Left lung (tissue), 10 donors: Measurements from ENCODE around the gene COBL. TPM values are rescaled to one million over a fixed set of nuclear protein-coding genes. Genes with fewer than 3 reads are reported as not detected.

Source experiments
- ATAC-seq: fragments of 200-7000 bp; cut with Tn5 transposase; one replicate; pipeline ENCODE4 v1.9.1; 2020; ENCODE audit warnings: moderate library complexity
- DNase-seq, 4 donors: peaks; one replicate each; pipeline ENCODE4 v3.0.0-alpha.2; 2013 to 2020
- H3K27ac ChIP-seq, 2 donors: fragments of 200-600 bp; sonication (generic) in 1 of 2; one replicate each; pipeline versions ENCODE4 v1.5.0 to v1.8.0; 2020 to 2021
- H3K27me3 ChIP-seq, 2 donors: fragments of 200-600 bp; sonication (generic) in 1 of 2; one replicate each; pipeline versions ENCODE4 v1.5.0 to v1.8.0; 2020 to 2021
- H3K36me3 ChIP-seq, 2 donors: fragments of 200-600 bp; sonication (generic) in 1 of 2; one replicate each; pipeline versions ENCODE4 v1.5.0 to v1.8.0; 2020 to 2021
- H3K4me1 ChIP-seq, 2 donors: fragments of 200-600 bp; one replicate each; pipeline ENCODE4 v1.8.0; 2021
- H3K4me3 ChIP-seq, 2 donors: fragments of 200-600 bp; sonication (generic) in 1 of 2; one replicate each; pipeline versions ENCODE4 v1.5.0 to v1.8.0; 2020 to 2021; ENCODE audit warnings: mild to moderate bottlenecking in 1 of 2
- H3K9me3 ChIP-seq, 2 donors: fragments of 200-600 bp; sonication (generic) in 1 of 2; one replicate each; pipeline versions ENCODE4 v1.5.0 to v1.8.0; 2020 to 2021
- CTCF ChIP-seq, 2 donors: fragments of 200-600 bp; sonication (generic) in 1 of 2; IDR thresholded peaks; one replicate each; pipeline versions ENCODE4 v1.5.0 to v1.8.0; 2021; ENCODE audit warnings: antibody characterized with exemption in 2 of 2
- intact Hi-C, 2 donors: fragments of 100-400 bp; cut with DNase I; formaldehyde crosslinking; loops; one replicate each; pipeline versions ENCODE4 v1.11.2 to v1.14.2; 2022
- polyA plus RNA-seq, 6 donors: library from polyadenylated mRNA; unstranded; fragments of 120-200 nt; gene quantifications; one replicate each; pipeline ENCODE4 v1.2.1, GENCODE V29; 2013; ENCODE audit not compliant: insufficient read length in 6 of 6
- total RNA-seq, 2 donors: library from RNA; stranded (reverse); fragmentation: NEBNext Ultra II Directional; extraction: Animal tissue kit (Norgen Biotek cat#: 25700); gene quantifications; one replicate each; pipeline ENCODE4 v1.2.1, GENCODE V29; 2021
- donor health status: DM: no; HTN: yes; CAD: no.
- donor health status: DM: no; HTN: no; CAD: no.

Gene COBL
- total and polyA plus RNA-seq, 8 donors: 3.6 to 36.1 (median 6.4) TPM

DNA sequence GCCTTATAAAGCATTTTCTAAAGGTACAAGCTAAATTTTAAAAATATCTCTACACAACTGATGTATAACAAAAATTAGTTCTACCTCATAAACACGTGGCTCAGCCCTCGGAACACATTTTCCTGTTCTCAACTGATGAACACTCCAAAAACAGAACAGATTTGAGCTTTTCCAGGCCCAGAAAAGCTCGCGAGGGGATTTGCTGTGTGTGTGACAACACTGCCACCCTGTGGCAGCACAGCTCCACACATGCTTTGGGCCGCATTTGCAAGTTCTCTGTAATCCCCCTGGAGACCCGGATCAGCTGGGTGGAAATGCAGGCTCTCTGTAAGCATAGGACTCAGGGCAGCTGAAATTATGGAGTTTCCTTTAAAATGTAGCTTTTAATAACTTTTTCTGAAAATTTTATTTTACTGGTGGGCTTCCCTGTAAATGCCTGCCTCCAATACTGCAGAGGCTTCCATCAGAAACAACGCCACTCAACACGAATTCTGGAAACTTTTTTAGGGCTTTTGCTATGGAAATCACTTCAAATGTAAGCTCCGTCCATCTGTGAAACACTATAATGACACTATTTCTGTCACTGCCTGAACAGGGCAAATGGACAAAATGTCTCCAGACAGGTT, 155.5 kb downstream of the COBL start:
- no peaks in the 10 kb centered on the region for H3K27me3 ChIP-seq
- H3K4me3 ChIP-seq: no peak overlapping the region
- intact Hi-C loops: loop anchor here in 1 of 2 donors (5.0 to 10.0 kb wide), 2 partner anchors 206 to 1066 kb away; partner anchors contain the start of gene ZPBP
- no peak overlapping the region for H3K27ac ChIP-seq
- TF ChIP-seq CTCF (IDR thresholded peaks at IDR 0.05): peak; percentile 94
- DNase-seq (peak in 2 of 4 donors; percentile 62 to 86), ATAC-seq (peak; percentile 91)
- H3K9me3 ChIP-seq: no peaks in the 10 kb centered on the region
- H3K36me3 ChIP-seq: no peaks in the 10 kb centered on the region
- H3K4me1 ChIP-seq: peaks cover 0 to 4% of the 10 kb centered on the region in 2 donors

GRCh38 chr7:51160411-51160810, 156.2 kb downstream of the COBL start:
- DNase-seq: no peak
- Histone ChIP-seq H3K27me3 (no peaks in the 10 kb centered on the region), H3K36me3 (no peaks in the 10 kb centered on the region), H3K4me3 (no peak overlapping the region), H3K4me1 (peaks cover 0 to 4% of the 10 kb centered on the region in 2 donors), H3K9me3 (no peaks in the 10 kb centered on the region), H3K27ac (no peak overlapping the region)
- no peak for ATAC-seq
- TF ChIP-seq CTCF (IDR thresholded peaks at IDR 0.05): no peak
- intact Hi-C loops: loop anchor here in 1 of 2 donors (5.0 to 10.0 kb wide), 2 partner anchors 207 to 1066 kb away; partner anchors contain the start of gene ZPBP

DNA sequence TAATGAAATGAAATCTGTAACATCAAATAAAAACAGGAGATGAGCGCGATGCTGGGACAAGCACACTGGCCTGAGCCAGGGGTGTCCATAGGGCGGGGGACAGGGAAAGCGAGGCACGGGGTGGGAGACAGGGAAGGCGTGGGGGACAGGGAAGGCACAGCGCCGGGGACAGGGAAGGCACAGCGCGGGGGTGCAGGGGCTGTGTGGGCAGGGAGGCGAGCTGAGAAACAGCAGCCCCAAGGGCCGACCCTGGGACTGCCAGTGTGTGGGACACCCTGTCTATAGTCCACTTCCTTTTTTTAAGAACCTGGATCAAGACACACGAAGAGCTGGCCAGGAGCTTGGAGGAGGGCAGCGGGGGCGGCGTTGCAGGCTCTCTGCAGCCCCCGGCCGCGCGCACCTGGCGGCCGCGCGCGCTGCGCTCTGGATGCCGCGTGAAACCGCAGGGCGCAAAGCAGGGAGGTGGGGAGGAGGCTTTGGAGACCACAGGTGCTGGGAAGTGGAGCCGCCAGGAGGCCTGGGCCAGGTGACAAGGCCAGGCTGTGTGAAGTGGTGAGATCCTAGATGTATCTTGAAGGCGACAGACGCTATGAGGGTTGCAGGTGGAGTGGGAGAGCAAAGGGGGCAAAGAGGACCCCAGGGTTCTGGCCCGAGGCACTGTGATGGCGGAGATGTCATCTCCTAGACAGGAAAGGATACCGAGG, 157.7 kb downstream of the COBL start:
- no peaks in the 10 kb centered on the region for H3K9me3 ChIP-seq
- peak in 1 of 4 donors; percentile 80 for DNase-seq
- ATAC-seq: no peak

DNA sequence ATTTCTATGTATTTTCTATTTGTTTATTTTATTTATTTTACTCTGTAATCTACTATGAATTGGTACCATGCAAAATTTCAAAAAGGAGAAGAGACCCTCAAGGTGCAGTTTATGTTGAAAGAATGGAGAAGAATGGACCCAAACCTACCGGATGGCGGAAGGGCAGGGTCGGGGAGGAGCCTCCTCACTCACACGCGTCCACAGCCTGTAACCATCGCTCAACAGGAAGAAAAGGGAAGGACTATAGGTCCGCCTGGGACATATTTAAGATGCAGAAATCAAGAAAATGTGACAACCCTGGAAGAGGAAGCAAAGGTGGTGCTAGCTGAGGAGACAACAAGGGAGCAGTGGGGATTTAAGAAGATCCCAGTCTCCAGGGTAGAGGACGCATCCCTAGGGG, 158.4 kb downstream of the COBL start:
- H3K27ac ChIP-seq: no peak overlapping the region
- H3K4me3 ChIP-seq: no peak overlapping the region
- no peaks in the 10 kb centered on the region for H3K36me3 ChIP-seq
- H3K9me3 ChIP-seq: no peaks in the 10 kb centered on the region
- H3K27me3 ChIP-seq: no peaks in the 10 kb centered on the region
- no peak for ATAC-seq
- no peak for TF ChIP-seq CTCF (IDR thresholded peaks at IDR 0.05)
- peaks cover 0 to 4% of the 10 kb centered on the region in 2 donors for H3K4me1 ChIP-seq
- intact Hi-C loops: no loop called here
- DNase-seq: no peak

More for the DNA sequence above, 157.7 kb downstream of the COBL start:
- Histone ChIP-seq H3K27me3 (no peaks in the 10 kb centered on the region), H3K4me1 (peaks cover 0 to 4% of the 10 kb centered on the region in 2 donors), H3K27ac (no peak overlapping the region), H3K36me3 (no peaks in the 10 kb centered on the region), H3K4me3 (no peak overlapping the region)
- intact Hi-C loops: no loop called here
- no peak for TF ChIP-seq CTCF (IDR thresholded peaks at IDR 0.05)

- H3K4me1 ChIP-seq: no peaks in the 10 kb centered on the region
- no peak overlapping the region for H3K27ac ChIP-seq
- intact Hi-C loops: no loop called here
- TF ChIP-seq CTCF (IDR thresholded peaks at IDR 0.05): no peak
- no peaks in the 10 kb centered on the region for H3K9me3 ChIP-seq
- DNase-seq (no peak), ATAC-seq (no peak)
- H3K4me3 ChIP-seq: no peak overlapping the region
- H3K27me3 ChIP-seq: no peaks in the 10 kb centered on the region
- no peaks in the 10 kb centered on the region for H3K36me3 ChIP-seq
Observed at GRCh38 chr7:51154201-51154600, 162.4 kb downstream of the COBL start.
